Measurements from ENCODE around the gene ITGA5. TPM values are rescaled to one million over a fixed set of nuclear protein-coding genes. Genes with fewer than 3 reads are reported as not detected.

ITGA5 gene
- 73.7 and 91.3 TPM in 2 replicates for total RNA-seq

GRCh38 chr12:54419088-54419887 is at the start of gene ITGA5:
TSS of gene ITGA5 (minus strand) at chr12:54419266. CDS start at chr12:54419198, 68 bp downstream.

DNA sequence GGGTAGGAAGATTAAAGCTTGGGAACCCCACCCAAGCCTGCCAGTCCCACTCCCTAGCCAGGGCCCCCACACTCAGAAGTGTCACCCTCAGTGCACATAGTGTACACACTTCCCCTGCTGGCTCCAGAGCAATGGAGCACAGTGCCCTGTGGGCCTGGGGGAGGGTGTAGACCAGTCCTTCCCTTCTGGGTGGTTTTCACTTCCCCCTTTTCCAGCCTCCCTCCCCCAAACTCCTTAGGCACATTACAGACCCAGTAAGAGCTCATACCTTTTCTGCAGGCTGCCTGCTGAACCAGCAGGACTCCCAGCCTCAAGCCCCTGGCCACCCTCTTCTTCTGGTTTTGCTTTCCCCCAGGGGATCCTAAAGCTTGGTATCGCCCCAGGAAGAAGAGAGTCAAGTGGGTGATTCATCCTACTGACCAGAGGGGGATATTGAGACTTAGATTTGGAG is 34.5 kb downstream of the ITGA5 start, which contains the start of gene ZNF385A:
TSS of gene ZNF385A (minus strand) at position 143 of the 451 bp plus-strand sequence. CDS start 219 bp downstream, outside the sequence.

GRCh38 chr12:54364413-54364812 is 54.7 kb downstream of the ITGA5 start, which contains the start of gene GPR84:
TSS of gene GPR84 (minus strand) at chr12:54364486. CDS start at chr12:54363851, 635 bp downstream.

Other genes starting within 250 kb of the ITGA5 start
- 32.5 and 49.6 TPM in 2 replicates for gene SMUG1, start 230.3 kb downstream of the ITGA5 start, total RNA-seq
- 30.5 and 45.4 TPM in 2 replicates for gene CBX5, start 139.1 kb downstream of the ITGA5 start, total RNA-seq
- 550 and 607 TPM in 2 replicates for gene HNRNPA1, start 138.5 kb downstream of the ITGA5 start, total RNA-seq
- gene NFE2, start 118.3 kb downstream of the ITGA5 start, total RNA-seq = not detected in 2 replicates
- 114 and 170 TPM in 2 replicates for gene COPZ1, start 94.1 kb downstream of the ITGA5 start, total RNA-seq
- gene GPR84, start 54.8 kb downstream of the ITGA5 start, total RNA-seq = not detected in 2 replicates
- gene ZNF385A, start 34.5 kb downstream of the ITGA5 start, total RNA-seq = 33.3 and 52.3 TPM in 2 replicates
- gene GTSF1, start 54.3 kb upstream of the ITGA5 start, total RNA-seq = not detected in 2 replicates
- 0.05 TPM in 1 of 2 replicates, not detected in the other for gene NCKAP1L, start 78.5 kb upstream of the ITGA5 start, total RNA-seq
- not detected in 2 replicates for gene PDE1B, start 130.3 kb upstream of the ITGA5 start, total RNA-seq
- not detected in 2 replicates for gene PPP1R1A, start 169.4 kb upstream of the ITGA5 start, total RNA-seq
- gene LACRT, start 215.6 kb upstream of the ITGA5 start, total RNA-seq = not detected in 2 replicates
- not detected in 2 replicates for gene DCD, start 229.1 kb upstream of the ITGA5 start, total RNA-seq